ENCODE results near the gene IQCK. TPM values are rescaled to one million over a fixed set of nuclear protein-coding genes. Genes with fewer than 3 reads are reported as not detected.

IQCK gene
- polyA plus RNA-seq, 3 donors: 0.52 to 1.2 (median 0.58) TPM

DNA sequence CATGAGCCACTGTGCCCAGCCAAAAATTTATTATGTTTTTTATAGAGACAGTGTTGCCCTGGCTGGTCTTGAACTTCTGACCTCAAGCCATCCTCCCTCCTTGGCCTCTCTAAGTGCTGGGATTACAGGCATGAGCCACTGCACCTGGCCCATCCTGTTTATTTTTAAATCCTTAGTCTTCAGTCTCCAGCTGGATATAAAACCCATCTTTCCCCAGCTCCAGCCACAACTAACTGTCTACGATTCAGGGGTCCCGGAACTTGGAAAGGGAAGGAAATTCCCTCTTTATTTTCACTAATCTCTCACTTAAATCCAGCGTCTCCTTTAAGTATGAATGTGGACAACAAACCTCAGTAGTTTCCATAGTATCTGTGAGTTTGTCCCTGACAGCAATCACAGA, 62.2 kb downstream of the IQCK start:
- TF ChIP-seq, protein P1, sequence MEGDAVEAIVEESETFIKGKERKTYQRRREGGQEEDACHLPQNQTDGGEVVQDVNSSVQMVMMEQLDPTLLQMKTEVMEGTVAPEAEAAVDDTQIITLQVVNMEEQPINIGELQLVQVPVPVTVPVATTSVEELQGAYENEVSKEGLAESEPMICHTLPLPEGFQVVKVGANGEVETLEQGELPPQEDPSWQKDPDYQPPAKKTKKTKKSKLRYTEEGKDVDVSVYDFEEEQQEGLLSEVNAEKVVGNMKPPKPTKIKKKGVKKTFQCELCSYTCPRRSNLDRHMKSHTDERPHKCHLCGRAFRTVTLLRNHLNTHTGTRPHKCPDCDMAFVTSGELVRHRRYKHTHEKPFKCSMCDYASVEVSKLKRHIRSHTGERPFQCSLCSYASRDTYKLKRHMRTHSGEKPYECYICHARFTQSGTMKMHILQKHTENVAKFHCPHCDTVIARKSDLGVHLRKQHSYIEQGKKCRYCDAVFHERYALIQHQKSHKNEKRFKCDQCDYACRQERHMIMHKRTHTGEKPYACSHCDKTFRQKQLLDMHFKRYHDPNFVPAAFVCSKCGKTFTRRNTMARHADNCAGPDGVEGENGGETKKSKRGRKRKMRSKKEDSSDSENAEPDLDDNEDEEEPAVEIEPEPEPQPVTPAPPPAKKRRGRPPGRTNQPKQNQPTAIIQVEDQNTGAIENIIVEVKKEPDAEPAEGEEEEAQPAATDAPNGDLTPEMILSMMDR (IDR thresholded peaks at IDR 0.05): no peak
- no peaks in the 10 kb centered on the region for H3K9me3 ChIP-seq (replicated peaks in 1 of 2; ENCODE audit: control insufficient read depth in 1 of 2, insufficient read depth in 1 of 2, low read length in 2 of 2)
- no peaks in the 10 kb centered on the region for H3K36me3 Mint-ChIP-seq
- H3K9ac ChIP-seq (ENCODE audit: insufficient read depth, low read length, poor library complexity, severe bottlenecking): no peak overlapping the region
- H3K9me3 Mint-ChIP-seq: peaks cover 0 to 3% (median 0%) of the 10 kb centered on the region in 7 donors
- H3K36me3 ChIP-seq (replicated peaks in 1 of 2; ENCODE audit: control insufficient read depth in 1 of 2, insufficient read depth in 2 of 2, low read length in 2 of 2): no peaks in the 10 kb centered on the region
- no peaks in the 10 kb centered on the region for H3K4me1 ChIP-seq (ENCODE audit: control insufficient read depth in 1 of 2, insufficient read depth in 2 of 2, low read length in 2 of 2)
- peaks cover 15% of the 10 kb centered on the region for H3K4me1 Mint-ChIP-seq
- H3K4me3 ChIP-seq (replicated peaks in 1 of 3; ENCODE audit: low read depth in 2 of 3, low read length in 3 of 3): no peak overlapping the region
- H4K20me1 ChIP-seq (ENCODE audit: insufficient read depth, low read length): no peaks in the 10 kb centered on the region
- H3K4me2 ChIP-seq (replicated peaks; ENCODE audit: extremely low read depth, low read length, poor library complexity, severe bottlenecking): no peak overlapping the region
- no peak overlapping the region for H3K27ac ChIP-seq (ENCODE audit: low read depth in 1 of 2, low read length in 2 of 2)
- H3K79me2 ChIP-seq (ENCODE audit: insufficient read depth, low read length): no peaks in the 10 kb centered on the region
- peaks cover 0 to 3% (median 1%) of the 10 kb centered on the region in 3 donors for H3K27me3 Mint-ChIP-seq (ENCODE audit: low read depth in 3 of 3)
- intact Hi-C loops (cut with micrococcal nuclease): no loop called here
- H3K27ac Mint-ChIP-seq: no peak overlapping the region
- H2AFZ ChIP-seq (ENCODE audit: insufficient read depth, low read depth, low read length, poor library complexity, severe bottlenecking): no peak overlapping the region
- H3K4me3 Mint-ChIP-seq: no peak overlapping the region
- DNase-seq: no peak
- no peaks in the 10 kb centered on the region for H3K27me3 ChIP-seq (ENCODE audit: control insufficient read depth in 2 of 2, insufficient read depth in 2 of 2, low read length in 2 of 2)
- WGBS (ENCODE audit: insufficient coverage): 93% methylated on average over 3 of the region's 3 CpGs

DNA sequence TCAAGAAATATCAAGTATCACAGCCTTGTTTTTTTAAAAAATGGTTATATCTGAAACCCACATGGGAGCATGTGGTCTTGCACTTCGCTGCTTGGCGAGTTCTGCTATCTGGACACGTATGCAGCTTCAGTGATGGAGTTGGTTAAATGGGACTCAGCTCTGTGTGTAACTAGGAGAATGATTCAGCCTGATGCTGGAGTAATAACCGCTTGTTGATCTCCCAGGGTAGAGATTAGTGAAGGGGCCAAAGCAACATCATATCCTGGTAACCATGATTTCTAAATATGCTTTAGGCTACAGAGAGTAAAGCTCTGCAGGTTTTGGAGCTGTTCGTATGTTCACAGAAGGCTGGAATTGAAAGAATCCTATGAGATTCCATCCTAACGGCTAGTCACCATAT, 63.2 kb downstream of the IQCK start:
- Histone ChIP-seq H3K4me1 (ENCODE audit: control insufficient read depth in 1 of 2, insufficient read depth in 2 of 2, low read length in 2 of 2) (no peaks in the 10 kb centered on the region), H3K27me3 (ENCODE audit: control insufficient read depth in 2 of 2, insufficient read depth in 2 of 2, low read length in 2 of 2) (no peaks in the 10 kb centered on the region), H3K9me3 (replicated peaks in 1 of 2; ENCODE audit: control insufficient read depth in 1 of 2, insufficient read depth in 1 of 2, low read length in 2 of 2) (no peaks in the 10 kb centered on the region), H3K27ac (ENCODE audit: low read depth in 1 of 2, low read length in 2 of 2) (no peak overlapping the region), H3K4me2 (replicated peaks; ENCODE audit: extremely low read depth, low read length, poor library complexity, severe bottlenecking) (no peak overlapping the region), H3K9ac (ENCODE audit: insufficient read depth, low read length, poor library complexity, severe bottlenecking) (no peak overlapping the region), H3K79me2 (ENCODE audit: insufficient read depth, low read length) (no peaks in the 10 kb centered on the region), H4K20me1 (ENCODE audit: insufficient read depth, low read length) (no peaks in the 10 kb centered on the region), H2AFZ (ENCODE audit: insufficient read depth, low read depth, low read length, poor library complexity, severe bottlenecking) (no peak overlapping the region), H3K36me3 (replicated peaks in 1 of 2; ENCODE audit: control insufficient read depth in 1 of 2, insufficient read depth in 2 of 2, low read length in 2 of 2) (no peaks in the 10 kb centered on the region), H3K4me3 (replicated peaks in 1 of 3; ENCODE audit: low read depth in 2 of 3, low read length in 3 of 3) (no peak overlapping the region)
- H3K36me3 Mint-ChIP-seq: no peaks in the 10 kb centered on the region
- intact Hi-C loops (cut with micrococcal nuclease): no loop called here
- no peak overlapping the region for H3K27ac Mint-ChIP-seq
- peaks cover 0 to 3% (median 0%) of the 10 kb centered on the region in 7 donors for H3K9me3 Mint-ChIP-seq
- peaks cover 0 to 3% (median 1%) of the 10 kb centered on the region in 3 donors for H3K27me3 Mint-ChIP-seq (ENCODE audit: low read depth in 3 of 3)
- DNase-seq: no peak
- H3K4me3 Mint-ChIP-seq: no peak overlapping the region
- 97% methylated on average over 6 of the region's 6 CpGs for WGBS (ENCODE audit: insufficient coverage)
- TF ChIP-seq, protein P1 (IDR thresholded peaks at IDR 0.05): no peak
- peaks cover 15% of the 10 kb centered on the region for H3K4me1 Mint-ChIP-seq
